A673 (cell line): ENCODE results near the gene CXCL8. TPM values are rescaled to one million over a fixed set of nuclear protein-coding genes. Genes with fewer than 3 reads are reported as not detected.

Experiments
- BruUV-seq: library from RNA; stranded (reverse); fragments of 400-500 nt; replicated peaks from 2 replicates; lab custom pipeline; 2021; lab: Mats Ljungman, UMichigan
- CTCF ChIA-PET: fragments of 300-600 bp; sonication (Branson Sonifier 250); formaldehyde crosslinking; loops from one replicate; lab custom pipeline; 2022; ENCODE audit warnings: antibody characterized with exemption; lab: Charles Lee
- POLR2A ChIA-PET: fragments of 300-600 bp; sonication (Branson Sonifier 250); formaldehyde crosslinking; loops from one replicate; lab custom pipeline; 2022; ENCODE audit warnings: antibody characterized with exemption; ENCODE audit not compliant: low non-redundant PET; lab: Charles Lee
- DNase-seq: peaks from one replicate; pipeline ENCODE4 v3.0.0-alpha.2; 2015; ENCODE audit warnings: low spot score
- H3K27ac ChIP-seq: fragments of 200-600 bp; sonication (generic); 2 replicates; pipeline ENCODE4 v1.5.1; 2016; ENCODE audit warnings: mixed run types, low read depth, mild to moderate bottlenecking, mixed read lengths, antibody characterized with exemption, low read length; ENCODE audit not compliant: poor library complexity, severe bottlenecking
- H3K27me3 ChIP-seq: fragments of 200-600 bp; sonication (generic); replicated peaks from 2 replicates; pipeline ENCODE4 v1.6.1; 2017; ENCODE audit warnings: mixed run types, low read depth, mild to moderate bottlenecking, mixed read lengths, antibody characterized with exemption, low read length; ENCODE audit not compliant: insufficient read depth, poor library complexity
- H3K36me3 ChIP-seq: fragments of 200-600 bp; sonication (generic); 2 replicates; pipeline ENCODE4 v1.6.1; 2016; ENCODE audit warnings: mixed run types, mild to moderate bottlenecking, mixed read lengths, antibody characterized with exemption, low read length; ENCODE audit not compliant: insufficient read depth, poor library complexity, severe bottlenecking
- H3K4me1 ChIP-seq: fragments of 200-600 bp; sonication (generic); 2 replicates; pipeline ENCODE4 v1.6.1; 2017; ENCODE audit warnings: mixed run types, mild to moderate bottlenecking, mixed read lengths, antibody characterized with exemption, low read length; ENCODE audit not compliant: insufficient read depth, poor library complexity, severe bottlenecking
- H3K4me3 ChIP-seq: fragments of 200-600 bp; sonication (generic); 2 replicates; pipeline ENCODE4 v1.5.1; 2016; ENCODE audit warnings: low read depth, mixed run types, mild to moderate bottlenecking, mixed read lengths, low read length; ENCODE audit not compliant: poor library complexity, severe bottlenecking
- H3K9me3 ChIP-seq: fragments of 200-600 bp; sonication (generic); 2 replicates; pipeline ENCODE4 v1.6.1; 2016; ENCODE audit warnings: mixed run types, low read depth, mild to moderate bottlenecking, mixed read lengths, antibody characterized with exemption, low read length; ENCODE audit not compliant: poor library complexity, severe bottlenecking
- EZH2 ChIP-seq: fragments of 200-600 bp; sonication (generic); IDR thresholded peaks from 2 replicates; pipeline ENCODE4 v1.6.1; 2017; ENCODE audit warnings: borderline replicate concordance, low read depth, mild to moderate bottlenecking, mixed read lengths, antibody characterized with exemption, low read length; ENCODE audit not compliant: poor library complexity, severe bottlenecking
- intact Hi-C: fragments of 100-400 bp; cut with micrococcal nuclease; formaldehyde crosslinking; loops from one replicate; pipeline ENCODE4 v1.10.0; 2022; ENCODE audit not compliant: unreplicated experiment
- total RNA-seq: library from RNA; stranded (reverse); gene quantifications from 2 replicates; pipeline ENCODE4 v1.2.3, GENCODE V29; 2021
- TF ChIP-seq, protein P1 (sequence below): fragments of 300-800, 200-600 bp; sonication (generic); conservative IDR thresholded peaks from 2 replicates; pipeline ENCODE4 v1.5.1; 2017; ENCODE audit warnings: low read depth, mild to moderate bottlenecking, antibody characterized with exemption, low read length, moderate library complexity, mixed read lengths

Gene CXCL8
- total RNA-seq, 1 experiment from 2014 or later, result 2.7 TPM

GRCh38 chr4:73754934-73755333 lies 14.6 kb downstream of the CXCL8 start:
- no TSS peak for BruUV-seq
- no peaks in the 10 kb centered on the region for H3K36me3 ChIP-seq
- no peak for DNase-seq
- H3K27me3 ChIP-seq, result no peaks in the 10 kb centered on the region
- H3K9me3 ChIP-seq, result no peaks in the 10 kb centered on the region
- intact Hi-C loops, result no loop called here
- ChIA-PET POLR2A (no interaction called here), CTCF (no interaction called here)
- no peak overlapping the region for H3K4me3 ChIP-seq
- TF ChIP-seq, protein P1, sequence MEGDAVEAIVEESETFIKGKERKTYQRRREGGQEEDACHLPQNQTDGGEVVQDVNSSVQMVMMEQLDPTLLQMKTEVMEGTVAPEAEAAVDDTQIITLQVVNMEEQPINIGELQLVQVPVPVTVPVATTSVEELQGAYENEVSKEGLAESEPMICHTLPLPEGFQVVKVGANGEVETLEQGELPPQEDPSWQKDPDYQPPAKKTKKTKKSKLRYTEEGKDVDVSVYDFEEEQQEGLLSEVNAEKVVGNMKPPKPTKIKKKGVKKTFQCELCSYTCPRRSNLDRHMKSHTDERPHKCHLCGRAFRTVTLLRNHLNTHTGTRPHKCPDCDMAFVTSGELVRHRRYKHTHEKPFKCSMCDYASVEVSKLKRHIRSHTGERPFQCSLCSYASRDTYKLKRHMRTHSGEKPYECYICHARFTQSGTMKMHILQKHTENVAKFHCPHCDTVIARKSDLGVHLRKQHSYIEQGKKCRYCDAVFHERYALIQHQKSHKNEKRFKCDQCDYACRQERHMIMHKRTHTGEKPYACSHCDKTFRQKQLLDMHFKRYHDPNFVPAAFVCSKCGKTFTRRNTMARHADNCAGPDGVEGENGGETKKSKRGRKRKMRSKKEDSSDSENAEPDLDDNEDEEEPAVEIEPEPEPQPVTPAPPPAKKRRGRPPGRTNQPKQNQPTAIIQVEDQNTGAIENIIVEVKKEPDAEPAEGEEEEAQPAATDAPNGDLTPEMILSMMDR, result no peak
- no peak for TF ChIP-seq EZH2
- H3K4me1 ChIP-seq, result no peaks in the 10 kb centered on the region
- H3K27ac ChIP-seq, result no peak overlapping the region

GRCh38 chr4:73759357-73759756 lies 19.0 kb downstream of the CXCL8 start:
- no peak overlapping the region for H3K4me3 ChIP-seq
- no peak for DNase-seq
- no peaks in the 10 kb centered on the region for H3K4me1 ChIP-seq
- no peaks in the 10 kb centered on the region for H3K36me3 ChIP-seq
- BruUV-seq, result no TSS peak
- intact Hi-C loops, result no loop called here
- ChIA-PET CTCF (no interaction called here), POLR2A (no interaction called here)
- no peaks in the 10 kb centered on the region for H3K9me3 ChIP-seq
- TF ChIP-seq, protein P1, result no peak
- no peak for TF ChIP-seq EZH2
- H3K27me3 ChIP-seq, result no peaks in the 10 kb centered on the region
- no peak overlapping the region for H3K27ac ChIP-seq

- intact Hi-C loops, result no loop called here
- Histone ChIP-seq H3K36me3 (no peaks in the 10 kb centered on the region), H3K9me3 (no peaks in the 10 kb centered on the region), H3K27ac (no peak overlapping the region), H3K27me3 (no peaks in the 10 kb centered on the region), H3K4me1 (no peaks in the 10 kb centered on the region), H3K4me3 (no peak overlapping the region)
- ChIA-PET CTCF (no interaction called here), POLR2A (no interaction called here)
- TF ChIP-seq EZH2, result no peak
- TF ChIP-seq, protein P1, result no peak
- no peak for DNase-seq
- no TSS peak for BruUV-seq
Measured at GRCh38 chr4:73761856-73762255, 21.5 kb downstream of the CXCL8 start.
